Esophagus muscularis mucosa (tissue), 4 donors: Measurements from ENCODE around the gene PYGL. TPM values are rescaled to one million over a fixed set of nuclear protein-coding genes. Genes with fewer than 3 reads are reported as not detected.

Source experiments
- DNase-seq: peaks from one replicate; pipeline ENCODE4 v3.0.0-alpha.2; 2017; ENCODE audit errors: extremely low spot score
- H3K27ac ChIP-seq, 4 donors: fragments of 200-600 bp; sonication (generic); replicated peaks in 1 of 4; 1 replicate in 3 of 4; 2 replicates in 1 of 4; pipeline ENCODE4 v1.5.1; 2016 to 2019; ENCODE audit warnings: mild to moderate bottlenecking in 1 of 4
- H3K27me3 ChIP-seq, 4 donors: fragments of 200-600 bp; sonication (generic); one replicate each; pipeline versions ENCODE4 v1.5.1 to v1.6.0; 2016 to 2019
- H3K36me3 ChIP-seq, 4 donors: fragments of 200-600 bp; sonication (generic); one replicate each; pipeline ENCODE4 v1.5.1; 2016 to 2019
- H3K4me1 ChIP-seq, 4 donors: fragments of 200-600 bp; sonication (generic); one replicate each; pipeline ENCODE4 v1.5.1; 2016 to 2019
- H3K4me3 ChIP-seq, 4 donors: fragments of 200-600 bp; sonication (generic); 1 replicate in 2 of 4; 2 replicates in 2 of 4; pipeline ENCODE4 v1.5.1; 2016 to 2019; ENCODE audit warnings: mild to moderate bottlenecking in 4 of 4, moderate library complexity in 1 of 4
- H3K9me3 ChIP-seq, 4 donors: fragments of 200-600 bp; sonication (generic); 1 replicate in 3 of 4; 2 replicates in 1 of 4; pipeline ENCODE4 v1.5.1; 2016 to 2019
- EP300 ChIP-seq: sonication (generic); formaldehyde crosslinking; IDR thresholded peaks from one replicate; pipeline ENCODE4 v1.6.1; 2017; ENCODE audit warnings: antibody characterized with exemption
- POLR2A ChIP-seq: fragments of 450-650 bp; IDR thresholded peaks from one replicate; pipeline ENCODE4 v1.6.1; 2017; ENCODE audit warnings: antibody characterized with exemption, moderate library complexity, mild to moderate bottlenecking, low read depth
- POLR2AphosphoS5 ChIP-seq, 2 donors: sonication (generic); formaldehyde crosslinking; IDR thresholded peaks; one replicate each; pipeline ENCODE4 v1.6.1; 2017; ENCODE audit warnings: antibody characterized with exemption in 2 of 2
- WGBS: methylation state at CpG from one replicate; pipeline ENCODE4 v1.1.5; 2018; 5-methylcytosine and 5-hydroxymethylcytosine counted together
- intact Hi-C: fragments of 100-400 bp; cut with DNase I; formaldehyde crosslinking; loops from one replicate; pipeline ENCODE4 v1.15.1; 2023
- total RNA-seq, 4 donors: library from RNA; depleted of rRNA; stranded (reverse); fragments of >200 nt; gene quantifications; one replicate each; pipeline versions ENCODE4 v1.1.0 to v1.2.1, GENCODE V29; 2016
- TF ChIP-seq, protein P1 (sequence below), 3 experiments: fragments of 200-600 bp in 2 of 3; fragments of 450-650 bp in 1 of 3; sonication (generic) in 2 of 3; IDR thresholded peaks; one replicate each; pipeline ENCODE4 v1.5.1; 2017 to 2019; ENCODE audit warnings: antibody characterized with exemption in 3 of 3, mild to moderate bottlenecking in 2 of 3, moderate library complexity in 1 of 3

Gene PYGL
- total RNA-seq, 4 donors from 2014 or later: 15.0 to 28.5 (median 20.6) TPM

- H3K27me3 ChIP-seq: no peaks in the 10 kb centered on the region
- no peaks in the 10 kb centered on the region for H3K36me3 ChIP-seq
- no peak overlapping the region for H3K27ac ChIP-seq
- 66% methylated on average over 5 of the region's 5 CpGs for WGBS
- DNase-seq: no peak
- H3K4me1 ChIP-seq: no peaks in the 10 kb centered on the region
- H3K9me3 ChIP-seq: no peaks in the 10 kb centered on the region
- intact Hi-C loops: no loop called here
- TF ChIP-seq EP300: no peak
- TF ChIP-seq, protein P1, sequence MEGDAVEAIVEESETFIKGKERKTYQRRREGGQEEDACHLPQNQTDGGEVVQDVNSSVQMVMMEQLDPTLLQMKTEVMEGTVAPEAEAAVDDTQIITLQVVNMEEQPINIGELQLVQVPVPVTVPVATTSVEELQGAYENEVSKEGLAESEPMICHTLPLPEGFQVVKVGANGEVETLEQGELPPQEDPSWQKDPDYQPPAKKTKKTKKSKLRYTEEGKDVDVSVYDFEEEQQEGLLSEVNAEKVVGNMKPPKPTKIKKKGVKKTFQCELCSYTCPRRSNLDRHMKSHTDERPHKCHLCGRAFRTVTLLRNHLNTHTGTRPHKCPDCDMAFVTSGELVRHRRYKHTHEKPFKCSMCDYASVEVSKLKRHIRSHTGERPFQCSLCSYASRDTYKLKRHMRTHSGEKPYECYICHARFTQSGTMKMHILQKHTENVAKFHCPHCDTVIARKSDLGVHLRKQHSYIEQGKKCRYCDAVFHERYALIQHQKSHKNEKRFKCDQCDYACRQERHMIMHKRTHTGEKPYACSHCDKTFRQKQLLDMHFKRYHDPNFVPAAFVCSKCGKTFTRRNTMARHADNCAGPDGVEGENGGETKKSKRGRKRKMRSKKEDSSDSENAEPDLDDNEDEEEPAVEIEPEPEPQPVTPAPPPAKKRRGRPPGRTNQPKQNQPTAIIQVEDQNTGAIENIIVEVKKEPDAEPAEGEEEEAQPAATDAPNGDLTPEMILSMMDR (IDR thresholded peaks at IDR 0.05): no peak
- no peak for TF ChIP-seq POLR2AphosphoS5 (IDR thresholded peaks at IDR 0.05)
- TF ChIP-seq POLR2A: no peak
- H3K4me3 ChIP-seq: no peak overlapping the region
Observed at GRCh38 chr14:50979941-50980850, 35.9 kb upstream of the PYGL start.

DNA sequence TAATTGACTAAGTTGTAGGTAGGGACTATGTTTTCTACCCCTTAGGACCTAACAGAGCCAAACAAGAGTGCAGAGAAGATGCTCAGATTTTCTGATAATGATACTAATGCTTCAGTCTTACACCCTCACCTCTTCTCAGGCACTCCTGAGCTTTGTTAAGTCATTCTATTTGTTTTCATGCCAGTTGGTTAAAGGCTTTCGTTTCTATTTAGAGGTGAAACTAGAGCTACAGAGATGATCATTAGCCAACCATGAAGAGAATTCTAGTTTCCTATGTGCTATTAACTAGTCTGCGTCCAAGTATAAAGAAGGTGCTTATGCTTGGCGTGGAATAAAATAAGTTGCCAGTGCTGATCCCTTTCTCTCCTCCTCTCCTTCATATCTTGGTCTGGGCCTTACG, 34.6 kb upstream of the PYGL start:
- intact Hi-C loops: no loop called here
- no peaks in the 10 kb centered on the region for H3K27me3 ChIP-seq

GRCh38 chr14:50978529-50978871, 34.2 kb upstream of the PYGL start:
- Histone ChIP-seq H3K27me3 (no peaks in the 10 kb centered on the region), H3K27ac (no peak overlapping the region), H3K9me3 (no peaks in the 10 kb centered on the region), H3K4me1 (peaks cover 0 to 5% (median 2%) of the 10 kb centered on the region in 4 donors), H3K36me3 (no peaks in the 10 kb centered on the region), H3K4me3 (no peak overlapping the region)
- no peak for DNase-seq
- TF ChIP-seq EP300: no peak
- TF ChIP-seq, protein P1 (IDR thresholded peaks at IDR 0.05): no peak
- intact Hi-C loops: no loop called here
- 95% methylated on average over 3 of the region's 3 CpGs for WGBS

More for the DNA sequence above, 34.6 kb upstream of the PYGL start:
- TF ChIP-seq POLR2A: no peak
- Histone ChIP-seq H3K9me3 (no peaks in the 10 kb centered on the region), H3K27ac (no peak overlapping the region), H3K4me3 (no peak overlapping the region), H3K36me3 (no peaks in the 10 kb centered on the region), H3K4me1 (peaks cover 0 to 4% (median 2%) of the 10 kb centered on the region in 4 donors)
- DNase-seq: no peak
- WGBS: 92% methylated on average over 4 of the region's 4 CpGs

DNA sequence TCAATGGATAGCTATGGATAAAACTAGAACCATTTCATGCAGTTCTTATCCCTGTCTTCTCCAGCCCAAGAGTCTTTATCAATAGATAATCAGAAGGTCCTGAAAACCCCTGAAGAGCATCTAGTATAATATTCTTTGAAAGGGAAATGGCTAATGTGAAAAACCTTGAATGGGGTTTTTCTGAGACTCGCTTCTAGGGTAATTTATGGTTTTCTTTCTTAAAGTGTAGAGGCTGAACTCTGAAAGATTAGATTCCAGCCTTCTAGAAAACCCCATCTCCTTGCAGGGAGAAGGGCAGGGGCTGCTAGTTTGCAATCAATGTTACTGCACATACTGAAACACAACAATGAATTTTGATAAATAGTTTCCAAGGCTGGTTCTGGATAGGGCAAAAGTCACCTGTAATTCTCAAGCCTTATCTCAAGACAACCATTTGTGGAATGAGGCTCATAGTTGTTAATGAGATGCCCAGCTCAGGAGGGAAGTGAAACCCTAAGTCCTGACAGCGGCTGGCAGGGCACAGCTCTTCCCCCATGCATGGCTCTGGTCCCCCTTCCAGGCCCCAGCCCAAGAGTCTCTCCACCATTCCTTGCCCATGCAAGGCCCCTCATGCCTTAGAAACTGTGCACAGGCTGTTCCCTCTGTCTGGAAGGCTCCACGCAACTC, 33.7 kb upstream of the PYGL start:
- Histone ChIP-seq H3K27me3 (no peaks in the 10 kb centered on the region), H3K4me3 (no peak overlapping the region), H3K4me1 (peaks cover 0 to 5% (median 2%) of the 10 kb centered on the region in 4 donors), H3K9me3 (no peaks in the 10 kb centered on the region), H3K27ac (no peak overlapping the region), H3K36me3 (no peaks in the 10 kb centered on the region)
- no peak for TF ChIP-seq POLR2A
- TF ChIP-seq POLR2AphosphoS5 (IDR thresholded peaks at IDR 0.05): no peak
- no peak for TF ChIP-seq EP300
- TF ChIP-seq, protein P1 (IDR thresholded peaks at IDR 0.05): no peak
- intact Hi-C loops: no loop called here
- no peak for DNase-seq
- 94% methylated on average over 3 of the region's 3 CpGs for WGBS

DNA sequence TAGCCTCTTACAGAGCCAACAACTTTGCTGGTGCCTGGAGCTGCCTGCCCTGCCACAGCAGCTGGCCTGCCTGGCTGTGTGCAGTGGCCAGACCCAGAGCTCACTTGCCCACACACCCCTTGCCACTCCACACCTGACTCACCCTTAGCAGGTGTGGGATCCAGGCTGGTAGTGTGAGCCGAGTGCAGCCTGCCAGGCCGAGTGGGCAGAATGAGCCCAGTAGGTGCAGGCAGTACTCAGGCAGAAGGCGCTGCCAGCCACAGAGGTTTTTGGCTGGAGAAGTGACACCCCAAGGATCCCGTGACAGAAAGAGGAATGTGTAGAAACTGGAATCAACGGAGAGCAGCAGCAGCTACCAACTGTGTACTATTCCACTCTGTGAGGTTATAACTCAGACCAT, 29.8 kb upstream of the PYGL start:
- TF ChIP-seq, protein P1 (IDR thresholded peaks at IDR 0.05): no peak
- TF ChIP-seq EP300 (no peak), POLR2AphosphoS5 (IDR thresholded peaks at IDR 0.05) (no peak), POLR2A (no peak)
- Histone ChIP-seq H3K36me3 (no peaks in the 10 kb centered on the region), H3K4me3 (no peak overlapping the region), H3K4me1 (peaks cover 0 to 5% (median 2%) of the 10 kb centered on the region in 4 donors), H3K27ac (no peak overlapping the region), H3K9me3 (no peaks in the 10 kb centered on the region), H3K27me3 (no peaks in the 10 kb centered on the region)
- WGBS: 85% methylated on average over 5 of the region's 5 CpGs
- intact Hi-C loops: no loop called here
- no peak for DNase-seq
